HG02870 (cell line): ENCODE results near the gene C8A.
A peak's percentile ranks its signal among the peaks of the same experiment; 100 is the strongest.

Source experiments
- ATAC-seq: cut with Tn5 transposase; IDR thresholded peaks from one replicate; pipeline ENCODE4 v1.9.1; 2021; ENCODE audit warnings: mild to moderate bottlenecking, moderate library complexity; ENCODE audit not compliant: unreplicated experiment

The C8A gene

GRCh38 chr1:56854521-56855099 lies at the start of gene C8A:
Gene C8A (plus strand): TSS chr1:56854797. CDS start chr1:56854902, 105 bp downstream.
- no peak for ATAC-seq

- ATAC-seq = no peak
These were observed 47.8 kb upstream of the C8A start for GRCh38 chr1:56806804-56807203.

- ATAC-seq = no peak
These were observed 46.2 kb upstream of the C8A start for GRCh38 chr1:56808410-56808809.

GRCh38 chr1:56811331-56811730 lies 43.3 kb upstream of the C8A start:
- no peak for ATAC-seq

GRCh38 chr1:56814205-56814604 lies 40.4 kb upstream of the C8A start:
- no peak for ATAC-seq

GRCh38 chr1:56816264-56816663 lies 38.3 kb upstream of the C8A start:
- ATAC-seq = no peak

GRCh38 chr1:56816909-56817308 lies 37.7 kb upstream of the C8A start:
- ATAC-seq = peak; percentile 74

- ATAC-seq = no peak
These were observed 36.7 kb upstream of the C8A start for GRCh38 chr1:56817716-56818463.

- no peak for ATAC-seq
These were observed 35.2 kb upstream of the C8A start, which contains the start of gene FYB2 for GRCh38 chr1:56819387-56819899. Gene FYB2 (minus strand): TSS chr1:56819404. CDS start chr1:56819290, 114 bp downstream.

GRCh38 chr1:56820755-56821461 lies 33.7 kb upstream of the C8A start:
- peak; percentile 52 for ATAC-seq

GRCh38 chr1:56821462-56821797 lies 33.2 kb upstream of the C8A start:
- ATAC-seq = no peak

- no peak for ATAC-seq
These were observed 30.3 kb upstream of the C8A start for GRCh38 chr1:56824271-56824670.

- no peak for ATAC-seq
These were observed 29.7 kb upstream of the C8A start for GRCh38 chr1:56824938-56825337.

GRCh38 chr1:56825436-56825835 lies 29.2 kb upstream of the C8A start:
- ATAC-seq = no peak

GRCh38 chr1:56827711-56828110 lies 26.9 kb upstream of the C8A start:
- no peak for ATAC-seq

GRCh38 chr1:56830052-56830451 lies 24.5 kb upstream of the C8A start:
- ATAC-seq = no peak

GRCh38 chr1:56831871-56832693 lies 22.5 kb upstream of the C8A start:
- ATAC-seq = peak; percentile 50

GRCh38 chr1:56833088-56833487 lies 21.5 kb upstream of the C8A start:
- no peak for ATAC-seq

GRCh38 chr1:56834137-56834900 lies 20.3 kb upstream of the C8A start:
- no peak for ATAC-seq

- no peak for ATAC-seq
These were observed 18.9 kb upstream of the C8A start for GRCh38 chr1:56835657-56836056.
